Lower leg skin (tissue), 4 donors: ENCODE measurements around the gene NCOA3. TPM values are rescaled to one million over a fixed set of nuclear protein-coding genes. Genes with fewer than 3 reads are reported as not detected.

Source experiments
- DNase-seq, 2 donors: peaks; one replicate each; pipeline ENCODE4 v3.0.0-alpha.2; 2019; ENCODE audit warnings: low spot score in 2 of 2
- H3K4me3 ChIP-seq: fragments of 200-600 bp; sonication (generic); 2 replicates; pipeline ENCODE4 v1.5.1; 2017; ENCODE audit warnings: mild to moderate bottlenecking, low read depth; ENCODE audit not compliant: poor library complexity, severe bottlenecking
- CTCF ChIP-seq, 3 donors: fragments of 450-650 bp; IDR thresholded peaks; one replicate each; pipeline ENCODE4 v1.5.1; 2016; ENCODE audit warnings: antibody characterized with exemption in 3 of 3, mild to moderate bottlenecking in 3 of 3, moderate library complexity in 2 of 3
- POLR2A ChIP-seq, 2 donors: fragments of 450-650 bp; IDR thresholded peaks; one replicate each; pipeline ENCODE4 v1.6.1; 2016 to 2017; ENCODE audit warnings: antibody characterized with exemption in 2 of 2, mild to moderate bottlenecking in 1 of 2, moderate library complexity in 1 of 2
- WGBS, 2 donors: methylation state at CpG; one replicate each; pipeline ENCODE4 v1.1.5; 2018; 5-methylcytosine and 5-hydroxymethylcytosine counted together
- intact Hi-C: fragments of 100-400 bp; cut with DNase I; formaldehyde crosslinking; loops from one replicate; pipeline ENCODE4 v1.15.0; 2023; ENCODE audit warnings: low total_unique reads
- total RNA-seq, 4 donors: library from RNA; depleted of rRNA; stranded (reverse); fragments of >200 nt; gene quantifications; one replicate each; pipeline ENCODE4 v1.1.0, GENCODE V29; 2016

The NCOA3 gene
- total RNA-seq, 4 donors from 2014 or later: 43.6 to 55.0 (median 49.5) TPM

GRCh38 chr20:47620808-47621805 lies 119.4 kb downstream of the NCOA3 start:
- 43 to 46% methylated on average over 8 of the region's 8 CpGs for WGBS, 2 donors
- TF ChIP-seq CTCF (IDR thresholded peaks at IDR 0.05) (no peak), POLR2A (IDR thresholded peaks at IDR 0.05) (no peak)
- intact Hi-C loops: no loop called here
- H3K4me3 ChIP-seq: no peak overlapping the region
- DNase-seq: no peak

GRCh38 chr20:47622118-47622665 lies 120.5 kb downstream of the NCOA3 start:
- TF ChIP-seq CTCF (IDR thresholded peaks at IDR 0.05) (no peak), POLR2A (IDR thresholded peaks at IDR 0.05) (no peak)
- intact Hi-C loops: no loop called here
- no peak for DNase-seq
- WGBS, 2 donors: 93 to 94% methylated on average over 9 of the region's 9 CpGs
- no peak overlapping the region for H3K4me3 ChIP-seq

GRCh38 chr20:47623206-47623605 lies 121.5 kb downstream of the NCOA3 start:
- DNase-seq: no peak
- 85 to 88% methylated on average over 2 of the region's 2 CpGs for WGBS, 2 donors
- intact Hi-C loops: no loop called here
- no peak for TF ChIP-seq POLR2A (IDR thresholded peaks at IDR 0.05)
- TF ChIP-seq CTCF (IDR thresholded peaks at IDR 0.05): no peak
- no peak overlapping the region for H3K4me3 ChIP-seq

- 91% methylated on average over 4 of the region's 4 CpGs for WGBS, 2 donors
- H3K4me3 ChIP-seq: no peak overlapping the region
- intact Hi-C loops: no loop called here
- no peak for TF ChIP-seq CTCF (IDR thresholded peaks at IDR 0.05)
- DNase-seq: no peak
Measured at GRCh38 chr20:47627540-47627939, 125.9 kb downstream of the NCOA3 start.

GRCh38 chr20:47629907-47630306 lies 128.2 kb downstream of the NCOA3 start:
- no peak for TF ChIP-seq POLR2A (IDR thresholded peaks at IDR 0.05)
- TF ChIP-seq CTCF (IDR thresholded peaks at IDR 0.05): no peak
- intact Hi-C loops: no loop called here
- 79 to 83% methylated on average over 2 of the region's 2 CpGs for WGBS, 2 donors
- H3K4me3 ChIP-seq: no peak overlapping the region
- no peak for DNase-seq
